ENCODE results near the gene SH2B3. TPM values are rescaled to one million over a fixed set of nuclear protein-coding genes. Genes with fewer than 3 reads are reported as not detected.
A peak's percentile ranks its signal among the peaks of the same experiment; 100 is the strongest.

SH2B3 gene
- total RNA-seq, 3 donors from 2014 or later (not counting 1 experiment from before 2014, with no cell fraction given): 68.1 to 81.3 (median 68.4) TPM

GRCh38 chr12:111441107-111441928 lies 35.6 kb downstream of the SH2B3 start:
- ATAC-seq (no peak), DNase-seq (no peak)
- Mint-ChIP-seq H3K27me3 (ENCODE audit: low read depth in 2 of 2) (no peaks in the 10 kb centered on the region), H3K4me1 (peaks cover 86 to 92% of the 10 kb centered on the region in 2 donors), H3K4me3 (peak overlapping the region; percentile 28), H3K9me3 (no peaks in the 10 kb centered on the region), H3K27ac (peak overlapping the region; percentile 96 to 100), H3K36me3 (no peaks in the 10 kb centered on the region)
- TF ChIP-seq, protein P1, sequence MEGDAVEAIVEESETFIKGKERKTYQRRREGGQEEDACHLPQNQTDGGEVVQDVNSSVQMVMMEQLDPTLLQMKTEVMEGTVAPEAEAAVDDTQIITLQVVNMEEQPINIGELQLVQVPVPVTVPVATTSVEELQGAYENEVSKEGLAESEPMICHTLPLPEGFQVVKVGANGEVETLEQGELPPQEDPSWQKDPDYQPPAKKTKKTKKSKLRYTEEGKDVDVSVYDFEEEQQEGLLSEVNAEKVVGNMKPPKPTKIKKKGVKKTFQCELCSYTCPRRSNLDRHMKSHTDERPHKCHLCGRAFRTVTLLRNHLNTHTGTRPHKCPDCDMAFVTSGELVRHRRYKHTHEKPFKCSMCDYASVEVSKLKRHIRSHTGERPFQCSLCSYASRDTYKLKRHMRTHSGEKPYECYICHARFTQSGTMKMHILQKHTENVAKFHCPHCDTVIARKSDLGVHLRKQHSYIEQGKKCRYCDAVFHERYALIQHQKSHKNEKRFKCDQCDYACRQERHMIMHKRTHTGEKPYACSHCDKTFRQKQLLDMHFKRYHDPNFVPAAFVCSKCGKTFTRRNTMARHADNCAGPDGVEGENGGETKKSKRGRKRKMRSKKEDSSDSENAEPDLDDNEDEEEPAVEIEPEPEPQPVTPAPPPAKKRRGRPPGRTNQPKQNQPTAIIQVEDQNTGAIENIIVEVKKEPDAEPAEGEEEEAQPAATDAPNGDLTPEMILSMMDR (IDR thresholded peaks at IDR 0.05): no peak
- Histone ChIP-seq H3K27ac (ENCODE audit: low read length) (no peak overlapping the region), H3K27me3 (ENCODE audit: control insufficient read depth, insufficient read depth, low read length) (no peaks in the 10 kb centered on the region), H3K36me3 (ENCODE audit: control insufficient read depth, insufficient read depth, low read length) (peaks cover 8% of the 10 kb centered on the region), H3K9me3 (ENCODE audit: control insufficient read depth, insufficient read depth, low read length) (no peaks in the 10 kb centered on the region), H3K4me1 (ENCODE audit: control insufficient read depth, insufficient read depth, low read length) (peaks cover 100% of the 10 kb centered on the region), H3K4me3 (ENCODE audit: low read length) (no peak overlapping the region)
- intact Hi-C loops (cut with micrococcal nuclease): no loop called here
- WGBS (ENCODE audit: insufficient coverage): 94% methylated on average over 4 of the region's 7 CpGs

GRCh38 chr12:111442301-111443045 lies 36.8 kb downstream of the SH2B3 start:
- no peak for ATAC-seq
- TF ChIP-seq, protein P1 (IDR thresholded peaks at IDR 0.05): no peak
- H3K36me3 ChIP-seq (ENCODE audit: control insufficient read depth, insufficient read depth, low read length): peaks cover 16% of the 10 kb centered on the region
- H3K27me3 ChIP-seq (ENCODE audit: control insufficient read depth, insufficient read depth, low read length): no peaks in the 10 kb centered on the region
- peak overlapping the region; percentile 9 for H3K4me3 Mint-ChIP-seq
- peaks cover 78 to 85% of the 10 kb centered on the region in 2 donors for H3K4me1 Mint-ChIP-seq
- H3K4me1 ChIP-seq (ENCODE audit: control insufficient read depth, insufficient read depth, low read length): peaks cover 97% of the 10 kb centered on the region
- intact Hi-C loops (cut with micrococcal nuclease): no loop called here
- 80% methylated on average over 10 of the region's 10 CpGs for WGBS (ENCODE audit: insufficient coverage)
- no peaks in the 10 kb centered on the region for H3K9me3 ChIP-seq (ENCODE audit: control insufficient read depth, insufficient read depth, low read length)
- H3K27ac ChIP-seq (ENCODE audit: low read length): no peak overlapping the region
- peak overlapping the region; percentile 96 to 100 for H3K27ac Mint-ChIP-seq
- H3K27me3 Mint-ChIP-seq (ENCODE audit: low read depth in 2 of 2): no peaks in the 10 kb centered on the region
- DNase-seq: no peak
- H3K36me3 Mint-ChIP-seq: no peaks in the 10 kb centered on the region
- no peak overlapping the region for H3K4me3 ChIP-seq (ENCODE audit: low read length)
- H3K9me3 Mint-ChIP-seq: no peaks in the 10 kb centered on the region

- Mint-ChIP-seq H3K27me3 (ENCODE audit: low read depth in 2 of 2) (no peaks in the 10 kb centered on the region), H3K4me3 (peak overlapping the region; percentile 80), H3K27ac (peak overlapping the region; percentile 96 to 100), H3K4me1 (peaks cover 76 to 82% of the 10 kb centered on the region in 2 donors), H3K9me3 (no peaks in the 10 kb centered on the region), H3K36me3 (no peaks in the 10 kb centered on the region)
- Histone ChIP-seq H3K9me3 (ENCODE audit: control insufficient read depth, insufficient read depth, low read length) (no peaks in the 10 kb centered on the region), H3K4me3 (ENCODE audit: low read length) (no peak overlapping the region), H3K27me3 (ENCODE audit: control insufficient read depth, insufficient read depth, low read length) (no peaks in the 10 kb centered on the region), H3K27ac (ENCODE audit: low read length) (no peak overlapping the region), H3K36me3 (ENCODE audit: control insufficient read depth, insufficient read depth, low read length) (peaks cover 22% of the 10 kb centered on the region), H3K4me1 (ENCODE audit: control insufficient read depth, insufficient read depth, low read length) (peaks cover 91% of the 10 kb centered on the region)
- ATAC-seq (no peak), DNase-seq (no peak)
- WGBS (ENCODE audit: insufficient coverage): 96% methylated on average over 7 of the region's 7 CpGs
- intact Hi-C loops (cut with micrococcal nuclease): no loop called here
- TF ChIP-seq, protein P1 (IDR thresholded peaks at IDR 0.05): no peak
Measured at GRCh38 chr12:111443086-111443485, 37.4 kb downstream of the SH2B3 start.

Measured in natural killer cell (primary cell).